ENCODE data around the gene FBLN7.
"Not testable (repeated sequence)": the region's sequence is repeated elsewhere in the genome, so short reads cannot be mapped to it uniquely, and the experiment has no call there.

The FBLN7 gene

GRCh38 chr2:112108178-112108832 lies 29.9 kb upstream of the FBLN7 start:
- in situ Hi-C loops (cut with MboI; ENCODE audit: low sequenced_read_pairs, unreplicated experiment): no loop called here

GRCh38 chr2:112109278-112109677 lies 28.9 kb upstream of the FBLN7 start:
- TF ChIP-seq CTCF (IDR thresholded peaks at IDR 0.05; ENCODE audit: borderline replicate concordance, control extremely low read depth, extremely low read depth, insufficient read depth, missing control alignments): no peak
- in situ Hi-C loops (cut with MboI; ENCODE audit: low sequenced_read_pairs, unreplicated experiment): no loop called here
- no peak for DNase-seq (ENCODE audit: low spot score)

More at GRCh38 chr2:112108178-112108832, 29.9 kb upstream of the FBLN7 start:
- no peak for TF ChIP-seq CTCF (IDR thresholded peaks at IDR 0.05; ENCODE audit: borderline replicate concordance, control extremely low read depth, extremely low read depth, insufficient read depth, missing control alignments)
- no peak for DNase-seq (ENCODE audit: low spot score)

DNA sequence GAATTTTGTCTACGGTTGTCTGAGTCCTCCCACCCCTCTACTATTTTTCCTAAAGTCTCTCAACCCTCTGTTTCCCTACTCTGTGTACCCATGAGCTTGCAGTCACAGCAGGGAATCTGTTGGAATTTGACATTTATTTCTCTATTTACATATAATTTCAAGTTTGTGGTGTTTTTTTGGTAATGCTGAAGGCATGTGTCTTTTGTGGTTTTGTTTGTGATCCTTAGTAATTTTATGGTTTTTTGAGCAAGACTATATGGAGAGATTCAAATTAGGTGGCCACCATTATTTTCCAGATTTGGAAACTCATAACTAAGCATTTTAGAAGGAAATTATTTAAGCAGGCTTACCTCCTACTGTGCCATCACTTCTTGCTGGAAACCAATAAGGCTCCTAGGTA lies 27.2 kb upstream of the FBLN7 start:
- in situ Hi-C loops (cut with MboI; ENCODE audit: low sequenced_read_pairs, unreplicated experiment): no loop called here
- no peak for TF ChIP-seq CTCF (IDR thresholded peaks at IDR 0.05; ENCODE audit: borderline replicate concordance, control extremely low read depth, extremely low read depth, insufficient read depth, missing control alignments)
- DNase-seq (ENCODE audit: low spot score): no peak

DNA sequence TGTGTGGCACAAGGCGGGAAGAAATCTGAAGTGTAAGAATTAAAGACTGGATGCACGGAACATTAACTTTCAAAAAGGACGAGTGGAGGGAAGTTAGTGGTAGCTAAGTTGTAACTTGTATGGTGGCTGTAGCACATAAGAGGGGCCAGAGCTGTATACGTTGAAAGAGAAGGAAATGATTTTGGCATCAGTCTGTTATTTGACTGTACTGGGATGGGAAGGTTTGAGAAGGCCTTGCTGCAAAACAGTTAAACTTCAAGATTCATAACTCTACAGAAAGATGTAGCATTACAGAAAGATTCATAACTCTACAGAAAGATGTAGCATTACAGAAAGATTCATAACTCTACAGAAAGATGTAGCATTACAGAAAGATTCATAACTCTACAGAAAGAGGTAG lies 24.8 kb upstream of the FBLN7 start:
- in situ Hi-C loops (cut with MboI; ENCODE audit: low sequenced_read_pairs, unreplicated experiment); DNase-seq (ENCODE audit: low spot score): not testable (repeated sequence)

GRCh38 chr2:112118148-112118547 lies 20.0 kb upstream of the FBLN7 start:
- in situ Hi-C loops (cut with MboI; ENCODE audit: low sequenced_read_pairs, unreplicated experiment): no loop called here
- no peak for DNase-seq (ENCODE audit: low spot score)
- TF ChIP-seq CTCF (IDR thresholded peaks at IDR 0.05; ENCODE audit: borderline replicate concordance, control extremely low read depth, extremely low read depth, insufficient read depth, missing control alignments): no peak

DNA sequence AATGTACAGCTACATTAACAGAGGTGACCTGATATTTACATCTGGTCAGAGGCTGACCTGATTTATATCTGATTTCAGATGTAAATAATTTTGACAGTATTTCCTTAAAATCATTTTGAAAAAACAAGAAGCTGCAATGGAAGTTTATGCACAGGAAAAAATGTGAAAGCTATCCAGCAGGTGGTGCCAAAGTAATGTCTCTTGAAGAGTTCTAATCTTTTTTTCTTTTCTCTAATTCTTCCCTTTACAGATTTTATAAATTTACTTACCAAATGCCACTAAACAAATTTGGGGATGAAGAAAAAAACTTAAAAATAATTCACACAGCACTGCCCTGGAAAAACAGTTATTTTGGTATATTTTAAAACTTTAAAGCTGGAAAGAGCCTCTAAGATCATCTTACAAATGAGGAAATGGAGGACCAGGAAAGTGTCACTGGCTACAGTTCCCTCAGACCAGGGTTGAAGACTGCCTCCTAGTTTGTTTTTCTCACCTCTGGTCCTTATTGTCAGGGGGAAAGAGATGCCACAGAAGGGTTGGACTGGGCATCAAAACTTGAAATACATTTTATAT lies 16.4 kb upstream of the FBLN7 start:
- DNase-seq (ENCODE audit: low spot score): peak; percentile 39
- no peak for TF ChIP-seq CTCF (IDR thresholded peaks at IDR 0.05; ENCODE audit: borderline replicate concordance, control extremely low read depth, extremely low read depth, insufficient read depth, missing control alignments)
- in situ Hi-C loops (cut with MboI; ENCODE audit: low sequenced_read_pairs, unreplicated experiment): no loop called here

DNA sequence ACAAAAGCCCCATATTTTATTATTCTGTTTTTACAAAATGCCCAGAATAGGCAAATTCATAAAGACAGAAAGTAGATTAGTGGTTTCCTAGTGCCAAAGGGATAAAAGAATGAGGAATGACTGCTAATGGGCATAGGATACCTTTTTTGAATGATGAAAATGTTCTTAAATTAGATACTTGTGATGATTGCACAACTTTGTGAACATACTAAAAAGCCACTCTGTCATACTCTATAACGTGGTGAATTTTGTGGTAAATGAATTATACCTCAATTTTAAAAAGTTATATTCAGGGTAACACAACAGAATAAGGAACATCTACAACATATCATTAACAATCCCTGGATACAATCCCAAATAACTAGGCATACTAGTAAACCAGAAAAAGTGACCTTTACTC lies 9.1 kb upstream of the FBLN7 start:
- in situ Hi-C loops (cut with MboI; ENCODE audit: low sequenced_read_pairs, unreplicated experiment): no loop called here
- no peak for DNase-seq (ENCODE audit: low spot score)
- no peak for TF ChIP-seq CTCF (IDR thresholded peaks at IDR 0.05; ENCODE audit: borderline replicate concordance, control extremely low read depth, extremely low read depth, insufficient read depth, missing control alignments)

Measured in GM13976 (cell line).